ENCODE measurements around the gene GNLY.
"Not testable (repeated sequence)": the region's sequence is repeated elsewhere in the genome, so short reads cannot be mapped to it uniquely, and the experiment has no call there.

GNLY gene

GRCh38 chr2:85694052-85695025 lies at the start of gene GNLY:
Gene GNLY, plus strand, starts transcription at chr2:85694358. Its CDS starts 61 bp downstream, at chr2:85694419.
- no peak for DNase-seq

- DNase-seq = no peak
Observed at GRCh38 chr2:85644909-85645308, 49.2 kb upstream of the GNLY start.

- no peak for DNase-seq
Observed at GRCh38 chr2:85646166-85646565, 48.0 kb upstream of the GNLY start.

GRCh38 chr2:85647823-85648526 lies 46.2 kb upstream of the GNLY start:
- DNase-seq = no peak

GRCh38 chr2:85648619-85649018 lies 45.5 kb upstream of the GNLY start:
- peak; percentile 12 for DNase-seq

GRCh38 chr2:85649201-85650190 lies 44.7 kb upstream of the GNLY start:
- no peak for DNase-seq

GRCh38 chr2:85650456-85650855 lies 43.7 kb upstream of the GNLY start:
- DNase-seq = no peak

- no peak for DNase-seq
Observed at GRCh38 chr2:85651097-85651496, 43.1 kb upstream of the GNLY start.

- DNase-seq = no peak
Observed at GRCh38 chr2:85652056-85652455, 42.1 kb upstream of the GNLY start.

GRCh38 chr2:85653996-85654395 lies 40.2 kb upstream of the GNLY start:
- no peak for DNase-seq

GRCh38 chr2:85655961-85656417 lies 38.2 kb upstream of the GNLY start:
- DNase-seq = no peak

GRCh38 chr2:85656468-85656867 lies 37.7 kb upstream of the GNLY start:
- DNase-seq = no peak

GRCh38 chr2:85657399-85657798 lies 36.8 kb upstream of the GNLY start:
- not testable (repeated sequence) for DNase-seq

- no peak for DNase-seq
Observed at GRCh38 chr2:85659324-85659981, 34.7 kb upstream of the GNLY start.

GRCh38 chr2:85660301-85660700 lies 33.9 kb upstream of the GNLY start:
- not testable (repeated sequence) for DNase-seq

- no peak for DNase-seq
Observed at GRCh38 chr2:85660725-85661124, 33.4 kb upstream of the GNLY start.

- no peak for DNase-seq
Observed at GRCh38 chr2:85661139-85661858, 32.9 kb upstream of the GNLY start.

GRCh38 chr2:85662899-85663593 lies 31.1 kb upstream of the GNLY start:
- DNase-seq = peak; percentile 2

GRCh38 chr2:85663594-85664565 lies 30.3 kb upstream of the GNLY start:
- DNase-seq = no peak
